H9 (cell line): ENCODE data around the gene SH3BP2. TPM values are rescaled to one million over a fixed set of nuclear protein-coding genes. Genes with fewer than 3 reads are reported as not detected.

ENCODE experiments used
- DNase-seq: peaks from one replicate; pipeline ENCODE4 v3.0.0-alpha.2; 2017
- H2AFZ ChIP-seq: one replicate; pipeline ENCODE4 v1.6.1; 2013; ENCODE audit warnings: mild to moderate bottlenecking, low read length, control low read depth, moderate library complexity
- H2AK5ac ChIP-seq: 2 replicates; pipeline ENCODE4 v1.6.1; 2013; ENCODE audit warnings: low read length, control low read depth, mixed read lengths; ENCODE audit not compliant: insufficient read length
- H2BK120ac ChIP-seq: one replicate; pipeline ENCODE4 v1.6.1; 2013; ENCODE audit warnings: low read depth, mild to moderate bottlenecking, low read length, control low read depth, inconsistent platforms; ENCODE audit not compliant: poor library complexity, severe bottlenecking
- H2BK12ac ChIP-seq: 2 replicates; pipeline ENCODE4 v1.6.1; 2013; ENCODE audit warnings: low read length, control low read depth, mixed read lengths, low read depth; ENCODE audit not compliant: insufficient read length
- H2BK15ac ChIP-seq: 2 replicates; pipeline ENCODE4 v1.6.1; 2013; ENCODE audit warnings: low read depth, low read length, control low read depth
- H2BK20ac ChIP-seq: one replicate; pipeline ENCODE4 v1.6.1; 2013; ENCODE audit warnings: low read depth, mild to moderate bottlenecking, low read length, control low read depth, inconsistent platforms; ENCODE audit not compliant: poor library complexity, severe bottlenecking
- H2BK5ac ChIP-seq: 2 replicates; pipeline ENCODE4 v1.6.1; 2013; ENCODE audit warnings: low read length, control low read depth, mixed read lengths; ENCODE audit not compliant: insufficient read length
- H3K14ac ChIP-seq: 2 replicates; pipeline ENCODE4 v1.6.1; 2013; ENCODE audit warnings: low read length, control low read depth; ENCODE audit not compliant: insufficient read depth
- H3K18ac ChIP-seq: 2 replicates; pipeline ENCODE4 v1.6.1; 2013; ENCODE audit warnings: low read depth, mild to moderate bottlenecking, mixed read lengths, low read length, control low read depth; ENCODE audit not compliant: insufficient read length
- H3K23ac ChIP-seq: 2 replicates; pipeline ENCODE4 v1.6.1; 2013; ENCODE audit warnings: low read length, control low read depth, mixed read lengths, low read depth; ENCODE audit not compliant: insufficient read length
- H3K23me2 ChIP-seq: 2 replicates; pipeline ENCODE4 v1.6.1; 2013; ENCODE audit warnings: low read depth, mild to moderate bottlenecking, mixed read lengths, low read length, control low read depth; ENCODE audit not compliant: insufficient read length, poor library complexity, severe bottlenecking
- H3K27ac ChIP-seq: 2 replicates; pipeline ENCODE4 v1.5.1; 2013; ENCODE audit warnings: low read length, control low read depth, mixed read lengths, low read depth; ENCODE audit not compliant: insufficient read length
- H3K27me3 ChIP-seq: 2 replicates; pipeline ENCODE4 v1.6.1; 2013; ENCODE audit warnings: low read length, control low read depth, inconsistent platforms; ENCODE audit not compliant: insufficient read depth
- H3K4ac ChIP-seq: 2 replicates; pipeline ENCODE4 v1.6.1; 2013; ENCODE audit warnings: low read depth, mild to moderate bottlenecking, control low read depth, inconsistent platforms, low read length, moderate library complexity
- H3K4me1 ChIP-seq: 2 replicates; pipeline ENCODE4 v1.6.1; 2013; ENCODE audit warnings: low read length, control low read depth, inconsistent platforms; ENCODE audit not compliant: insufficient read depth
- H3K4me2 ChIP-seq: 2 replicates; pipeline ENCODE4 v1.6.1; 2013; ENCODE audit warnings: low read length, control low read depth, mixed read lengths; ENCODE audit not compliant: insufficient read length, insufficient read depth
- H3K56ac ChIP-seq: 2 replicates; pipeline ENCODE4 v1.6.1; 2013; ENCODE audit warnings: low read depth, mild to moderate bottlenecking, mixed read lengths, low read length, control low read depth; ENCODE audit not compliant: insufficient read length
- H3K79me1 ChIP-seq: 2 replicates; pipeline ENCODE4 v1.6.1; 2013; ENCODE audit warnings: low read depth, mild to moderate bottlenecking, moderate library complexity, low read length, control low read depth, inconsistent platforms; ENCODE audit not compliant: insufficient read depth, poor library complexity, severe bottlenecking
- H3K79me2 ChIP-seq: 2 replicates; pipeline ENCODE4 v1.6.1; 2013; ENCODE audit warnings: low read length, control low read depth, inconsistent platforms; ENCODE audit not compliant: insufficient read depth
- H3K9ac ChIP-seq: 2 replicates; pipeline ENCODE4 v1.6.1; 2013; ENCODE audit warnings: low read length, control low read depth, mixed read lengths; ENCODE audit not compliant: insufficient read length; ENCODE audit errors: extremely low read depth
- H3K9me3 ChIP-seq: one replicate; pipeline ENCODE4 v1.6.1; 2013; ENCODE audit warnings: low read depth, low read length, inconsistent platforms; ENCODE audit not compliant: control insufficient read depth
- H3T11ph ChIP-seq: one replicate; pipeline ENCODE4 v1.6.1; 2013; ENCODE audit warnings: mild to moderate bottlenecking, low read length, control low read depth, inconsistent platforms
- H4K20me1 ChIP-seq: one replicate; pipeline ENCODE4 v1.6.1; 2013; ENCODE audit not compliant: control insufficient read depth, insufficient read length, insufficient read depth
- H4K5ac ChIP-seq: 2 replicates; pipeline ENCODE4 v1.6.1; 2013; ENCODE audit warnings: low read depth, mild to moderate bottlenecking, mixed read lengths, low read length, control low read depth; ENCODE audit not compliant: insufficient read length
- H4K8ac ChIP-seq: replicated peaks from 2 replicates; pipeline ENCODE4 v1.6.1; 2013; ENCODE audit warnings: low read length, control low read depth, mixed read lengths, low read depth; ENCODE audit not compliant: insufficient read length
- H4K91ac ChIP-seq: 2 replicates; pipeline ENCODE4 v1.6.1; 2013; ENCODE audit warnings: low read depth, mild to moderate bottlenecking, moderate library complexity, mixed read lengths, low read length, control low read depth; ENCODE audit not compliant: insufficient read length
- H3K27ac Mint-ChIP-seq, 3 experiments: 2 replicates in 2 of 3; 3 replicates in 1 of 3; pipeline ENCODE4 v1.8.0; 2020 to 2021; ENCODE audit warnings: mixed read lengths in 3 of 3, mild to moderate bottlenecking in 1 of 3, moderate library complexity in 1 of 3
- H3K27me3 Mint-ChIP-seq: 2 replicates; pipeline ENCODE4 v1.8.0; 2021; ENCODE audit warnings: low read depth, mild to moderate bottlenecking, moderate library complexity, mixed read lengths
- H3K36me3 Mint-ChIP-seq, 3 experiments: 2 replicates in 2 of 3; 3 replicates in 1 of 3; pipeline ENCODE4 v1.8.0; 2020 to 2021; ENCODE audit warnings: low read depth in 3 of 3, mixed read lengths in 3 of 3; ENCODE audit not compliant: insufficient read depth in 1 of 3
- H3K4me1 Mint-ChIP-seq, 2 experiments: 2 replicates each; pipeline ENCODE4 v1.8.0; 2020; ENCODE audit warnings: mixed read lengths in 2 of 2
- H3K4me3 Mint-ChIP-seq, 2 experiments: 2 replicates in 1 of 2; 3 replicates in 1 of 2; pipeline ENCODE4 v1.8.0; 2020 to 2021; ENCODE audit warnings: mild to moderate bottlenecking in 2 of 2, mixed read lengths in 2 of 2, moderate library complexity in 1 of 2
- H3K9me3 Mint-ChIP-seq, 2 experiments: 2 replicates in 1 of 2; 3 replicates in 1 of 2; pipeline ENCODE4 v1.8.0; 2020; ENCODE audit warnings: mild to moderate bottlenecking in 2 of 2, mixed read lengths in 2 of 2, moderate library complexity in 1 of 2
- WGBS: extraction: QIAGEN DNeasy Blood & Tissue Kit; methylation state at CpG from one replicate; pipeline ENCODE4 v1.1.7; 2013; ENCODE audit warnings: missing lambda C conversion rate, low lambda C conversion rate, mixed read lengths; ENCODE audit not compliant: insufficient read length; ENCODE audit errors: extremely low coverage; 5-methylcytosine and 5-hydroxymethylcytosine counted together
- total RNA-seq: library from RNA; stranded (reverse); gene quantifications from 2 replicates; pipeline ENCODE4 v1.2.1, GENCODE V29; 2021
- TF ChIP-seq, protein P1 (sequence below): fragments of 200-600 bp; sonication (generic); conservative IDR thresholded peaks from 3 replicates; pipeline ENCODE4 v1.8.0; 2021; ENCODE audit warnings: antibody characterized with exemption, mild to moderate bottlenecking

The SH3BP2 gene
- total RNA-seq, 1 experiment from 2014 or later, result 37.6 TPM

- Histone ChIP-seq H3K23me2 (no peaks in the 10 kb centered on the region), H2AK5ac (no peak overlapping the region), H3K4me2 (no peak overlapping the region), H4K5ac (no peak overlapping the region), H2AFZ (no peak overlapping the region), H3T11ph (no peak overlapping the region), H3K18ac (no peak overlapping the region), H2BK12ac (peak overlapping the region; percentile 25), H3K9ac (no peak overlapping the region), H4K91ac (no peak overlapping the region), H4K8ac (no peak overlapping the region), H3K79me2 (no peaks in the 10 kb centered on the region), H3K14ac (no peak overlapping the region; the same call in 1 of the 2 replicates), H2BK15ac (no peak overlapping the region), H3K56ac (no peak overlapping the region), H3K4me1 (no peaks in the 10 kb centered on the region), H4K20me1 (peaks cover 3% of the 10 kb centered on the region), H3K27me3 (no peaks in the 10 kb centered on the region), H2BK120ac (no peak overlapping the region), H3K9me3 (no peaks in the 10 kb centered on the region), H3K79me1 (no peaks in the 10 kb centered on the region), H3K27ac (no peak overlapping the region), H2BK20ac (no peak overlapping the region), H3K23ac (no peak overlapping the region), H3K4ac (no peak overlapping the region), H2BK5ac (no peak overlapping the region)
- Mint-ChIP-seq H3K36me3 (no peaks in the 10 kb centered on the region), H3K4me1 (peaks cover 14 to 27% of the 10 kb centered on the region in 2 experiments), H3K4me3 (peak overlapping the region in 1 of 2 experiments; percentile 72; a peak in 3 of 5 replicates), H3K27ac (no peak overlapping the region; a peak in 1 of 7 replicates), H3K27me3 (peaks cover 24% of the 10 kb centered on the region), H3K9me3 (no peaks in the 10 kb centered on the region)
- no peak for DNase-seq
- TF ChIP-seq, protein P1, sequence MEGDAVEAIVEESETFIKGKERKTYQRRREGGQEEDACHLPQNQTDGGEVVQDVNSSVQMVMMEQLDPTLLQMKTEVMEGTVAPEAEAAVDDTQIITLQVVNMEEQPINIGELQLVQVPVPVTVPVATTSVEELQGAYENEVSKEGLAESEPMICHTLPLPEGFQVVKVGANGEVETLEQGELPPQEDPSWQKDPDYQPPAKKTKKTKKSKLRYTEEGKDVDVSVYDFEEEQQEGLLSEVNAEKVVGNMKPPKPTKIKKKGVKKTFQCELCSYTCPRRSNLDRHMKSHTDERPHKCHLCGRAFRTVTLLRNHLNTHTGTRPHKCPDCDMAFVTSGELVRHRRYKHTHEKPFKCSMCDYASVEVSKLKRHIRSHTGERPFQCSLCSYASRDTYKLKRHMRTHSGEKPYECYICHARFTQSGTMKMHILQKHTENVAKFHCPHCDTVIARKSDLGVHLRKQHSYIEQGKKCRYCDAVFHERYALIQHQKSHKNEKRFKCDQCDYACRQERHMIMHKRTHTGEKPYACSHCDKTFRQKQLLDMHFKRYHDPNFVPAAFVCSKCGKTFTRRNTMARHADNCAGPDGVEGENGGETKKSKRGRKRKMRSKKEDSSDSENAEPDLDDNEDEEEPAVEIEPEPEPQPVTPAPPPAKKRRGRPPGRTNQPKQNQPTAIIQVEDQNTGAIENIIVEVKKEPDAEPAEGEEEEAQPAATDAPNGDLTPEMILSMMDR, result no peak
- no CpG with 5 or more reads among the region's 10 CpGs for WGBS
Measured at GRCh38 chr4:2791518-2792395, 1.1 kb upstream of the SH3BP2 start.
